Cardiac muscle cell (in vitro differentiated cells and primary cell): ENCODE measurements around the gene RNF14. TPM values are rescaled to one million over a fixed set of nuclear protein-coding genes. Genes with fewer than 3 reads are reported as not detected.

Source experiments
- DNase-seq, 2 donors: peaks; one replicate each; pipeline versions ENCODE4 v3.0.0 to v3.0.0-alpha.2; 2010 to 2017; ENCODE audit warnings: low read depth in 1 of 2, low spot score in 1 of 2
- H3K27ac ChIP-seq: fragments of 200-600 bp; sonication (generic); 2 replicates; pipeline ENCODE4 v1.5.1; 2016
- H3K27me3 ChIP-seq: fragments of 200-600 bp; sonication (generic); 2 replicates; pipeline ENCODE4 v1.6.0; 2016; ENCODE audit warnings: control low read depth
- H3K36me3 ChIP-seq: fragments of 200-600 bp; sonication (generic); 2 replicates; pipeline ENCODE4 v1.5.1; 2016; ENCODE audit warnings: control low read depth
- H3K4me1 ChIP-seq: fragments of 200-600 bp; sonication (generic); 2 replicates; pipeline ENCODE4 v1.8.1; 2017; ENCODE audit warnings: low read depth, mild to moderate bottlenecking, mixed run types
- H3K4me3 ChIP-seq: fragments of 200-600 bp; sonication (generic); 2 replicates; pipeline ENCODE4 v1.5.1; 2016; ENCODE audit warnings: mild to moderate bottlenecking
- H3K9me3 ChIP-seq: fragments of 200-600 bp; sonication (generic); 2 replicates; pipeline ENCODE4 v1.5.1; 2017; ENCODE audit warnings: low read depth, mild to moderate bottlenecking, control low read depth
- polyA plus RNA-seq: library from polyadenylated mRNA; unstranded; fragments of >200 nt; fragmentation: Nextera tagmentation; extraction: Ambion mirVana; gene quantifications from 2 replicates; pipeline ENCODE4 v1.2.1, GENCODE V29; 2016
- total RNA-seq: library from RNA; depleted of rRNA; stranded (reverse); fragments of >200 nt; gene quantifications from 2 replicates; pipeline ENCODE4 v1.2.3, GENCODE V29; 2016
- TF ChIP-seq, protein P1 (sequence below): IDR thresholded peaks from 2 replicates; pipeline ENCODE4 v1.5.1; 2012; ENCODE audit warnings: low read depth, mild to moderate bottlenecking, low read length

Gene RNF14
- total and polyA plus RNA-seq, 2 experiments from 2014 or later, result 35.4 to 69.2 TPM

DNA sequence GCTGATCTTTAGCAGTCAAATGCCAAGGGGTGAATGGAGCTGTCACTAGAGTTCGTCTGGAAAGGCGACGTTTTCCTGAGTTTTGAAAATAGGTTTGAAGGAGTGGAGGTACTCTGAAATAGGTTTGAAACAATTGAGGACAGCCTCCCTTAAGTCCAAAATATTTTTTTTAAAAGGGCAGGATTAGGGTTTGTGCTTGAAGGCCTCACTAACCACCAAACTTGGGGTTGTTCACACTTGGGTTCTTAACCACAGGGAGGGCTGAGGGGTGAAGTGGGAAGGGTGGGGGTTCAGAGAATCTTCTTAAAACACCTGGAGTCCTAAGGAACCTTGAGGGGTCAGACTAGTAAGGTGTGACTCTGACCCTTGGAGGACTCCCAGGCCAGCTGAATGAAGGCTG lies 7.4 kb upstream of the RNF14 start:
- no peak for DNase-seq
- TF ChIP-seq, protein P1, sequence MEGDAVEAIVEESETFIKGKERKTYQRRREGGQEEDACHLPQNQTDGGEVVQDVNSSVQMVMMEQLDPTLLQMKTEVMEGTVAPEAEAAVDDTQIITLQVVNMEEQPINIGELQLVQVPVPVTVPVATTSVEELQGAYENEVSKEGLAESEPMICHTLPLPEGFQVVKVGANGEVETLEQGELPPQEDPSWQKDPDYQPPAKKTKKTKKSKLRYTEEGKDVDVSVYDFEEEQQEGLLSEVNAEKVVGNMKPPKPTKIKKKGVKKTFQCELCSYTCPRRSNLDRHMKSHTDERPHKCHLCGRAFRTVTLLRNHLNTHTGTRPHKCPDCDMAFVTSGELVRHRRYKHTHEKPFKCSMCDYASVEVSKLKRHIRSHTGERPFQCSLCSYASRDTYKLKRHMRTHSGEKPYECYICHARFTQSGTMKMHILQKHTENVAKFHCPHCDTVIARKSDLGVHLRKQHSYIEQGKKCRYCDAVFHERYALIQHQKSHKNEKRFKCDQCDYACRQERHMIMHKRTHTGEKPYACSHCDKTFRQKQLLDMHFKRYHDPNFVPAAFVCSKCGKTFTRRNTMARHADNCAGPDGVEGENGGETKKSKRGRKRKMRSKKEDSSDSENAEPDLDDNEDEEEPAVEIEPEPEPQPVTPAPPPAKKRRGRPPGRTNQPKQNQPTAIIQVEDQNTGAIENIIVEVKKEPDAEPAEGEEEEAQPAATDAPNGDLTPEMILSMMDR, result no peak
- H3K36me3 ChIP-seq, result no peaks in the 10 kb centered on the region
- H3K27me3 ChIP-seq, result no peaks in the 10 kb centered on the region
- H3K9me3 ChIP-seq, result no peaks in the 10 kb centered on the region
- peaks cover 7% of the 10 kb centered on the region for H3K4me1 ChIP-seq
- H3K27ac ChIP-seq, result no peak overlapping the region
- no peak overlapping the region for H3K4me3 ChIP-seq

DNA sequence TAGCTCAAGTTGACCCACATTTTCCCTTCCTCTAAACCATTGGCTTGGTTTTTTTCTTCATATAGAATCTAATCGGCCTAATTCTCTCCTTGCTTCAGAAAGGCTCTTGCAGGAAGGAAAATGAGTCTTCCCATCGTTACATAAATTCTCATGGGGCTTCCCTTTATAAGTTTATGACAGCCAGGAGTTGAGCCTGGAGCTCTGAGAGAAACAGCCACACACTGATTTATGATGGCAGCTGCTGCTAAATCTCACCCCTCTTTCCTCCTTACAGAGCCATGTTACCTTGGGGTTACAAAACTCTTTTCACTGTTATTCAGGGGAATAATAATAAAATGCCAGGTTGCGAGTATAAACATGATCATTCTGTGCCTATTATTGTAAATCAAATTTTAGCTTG lies 5.2 kb upstream of the RNF14 start:
- no peak overlapping the region for H3K27ac ChIP-seq
- H3K4me3 ChIP-seq, result no peak overlapping the region
- H3K36me3 ChIP-seq, result no peaks in the 10 kb centered on the region
- DNase-seq, result no peak
- H3K4me1 ChIP-seq, result peaks cover 7% of the 10 kb centered on the region
- no peaks in the 10 kb centered on the region for H3K9me3 ChIP-seq
- TF ChIP-seq, protein P1, result no peak
- H3K27me3 ChIP-seq, result no peaks in the 10 kb centered on the region

DNA sequence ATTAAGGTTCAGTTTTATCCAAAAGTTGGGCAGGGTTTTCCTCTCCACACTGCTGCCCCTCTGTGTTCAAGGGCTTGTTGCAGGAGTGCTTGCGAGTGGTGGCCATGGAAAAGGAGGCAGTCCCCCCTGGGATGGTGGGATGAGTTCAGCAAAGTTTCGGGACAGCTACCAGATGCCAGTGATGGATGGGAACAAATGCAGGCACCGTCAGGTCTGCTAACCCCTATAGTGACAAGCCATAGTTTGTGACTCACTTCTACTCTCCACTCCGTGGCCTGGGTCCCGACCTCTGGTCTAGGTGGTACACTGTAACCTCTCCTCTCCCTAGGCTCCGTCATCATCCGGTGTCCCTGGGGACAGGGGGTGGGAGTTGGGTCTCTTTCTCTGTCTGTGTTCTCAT lies 3.8 kb upstream of the RNF14 start:
- H3K4me1 ChIP-seq, result peaks cover 10% of the 10 kb centered on the region
- no peak overlapping the region for H3K4me3 ChIP-seq
- H3K27me3 ChIP-seq, result no peaks in the 10 kb centered on the region
- no peak for DNase-seq
- TF ChIP-seq, protein P1, result no peak
- no peaks in the 10 kb centered on the region for H3K36me3 ChIP-seq
- no peaks in the 10 kb centered on the region for H3K9me3 ChIP-seq
- no peak overlapping the region for H3K27ac ChIP-seq

DNA sequence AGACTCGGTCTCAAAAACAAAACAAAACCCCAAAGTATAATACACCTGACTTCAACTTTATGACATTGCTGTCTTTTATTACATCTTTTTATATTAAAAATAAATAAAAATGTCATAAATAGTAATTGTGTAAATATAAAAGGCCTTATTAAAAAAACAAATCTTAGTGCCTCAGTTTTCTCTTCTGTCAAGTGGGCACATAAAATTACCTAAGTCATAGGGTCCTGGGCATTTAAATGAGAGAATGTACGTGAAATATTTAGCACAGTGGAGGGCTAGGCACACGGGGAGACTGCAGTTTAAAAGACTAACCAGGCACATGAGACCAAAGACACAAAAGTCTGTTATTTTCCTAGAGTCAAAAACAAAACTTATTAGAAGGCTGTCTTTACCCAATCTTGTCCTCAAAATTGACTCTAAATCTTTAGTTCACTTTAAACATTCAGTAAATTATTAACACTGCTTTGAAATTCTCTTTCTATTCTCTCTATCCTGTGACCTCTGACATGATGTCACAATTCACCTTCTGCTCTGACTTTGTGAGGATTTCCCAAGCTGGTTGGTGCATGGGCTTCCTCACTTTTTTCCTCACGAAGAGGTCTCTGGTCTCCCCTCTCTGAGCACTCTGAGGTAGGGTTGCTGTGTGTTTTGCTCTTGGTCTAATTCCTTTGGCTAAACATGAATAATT lies 2.5 kb upstream of the RNF14 start:
- no peaks in the 10 kb centered on the region for H3K9me3 ChIP-seq
- DNase-seq, result no peak
- peaks cover 14% of the 10 kb centered on the region for H3K4me1 ChIP-seq
- TF ChIP-seq, protein P1, result no peak
- no peaks in the 10 kb centered on the region for H3K27me3 ChIP-seq
- H3K27ac ChIP-seq, result no peak overlapping the region
- no peak overlapping the region for H3K4me3 ChIP-seq
- H3K36me3 ChIP-seq, result no peaks in the 10 kb centered on the region

DNA sequence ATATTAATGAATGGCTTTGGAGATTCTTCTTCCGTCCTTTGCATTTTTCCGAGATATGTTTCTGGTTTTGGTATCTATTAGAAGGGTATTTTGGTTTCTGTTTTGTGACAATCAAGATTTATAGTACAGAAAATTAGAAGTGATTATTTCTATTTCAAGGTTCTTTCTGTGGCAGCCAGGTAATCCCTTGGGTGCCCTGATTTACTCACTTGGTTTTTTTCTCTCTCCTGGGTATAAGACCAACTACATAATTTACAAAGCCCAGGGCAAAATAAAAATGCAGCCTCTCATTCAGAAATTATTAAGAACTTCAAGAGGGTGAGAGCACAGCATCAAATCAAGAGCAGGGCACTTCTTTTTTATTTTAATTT lies 2.0 kb upstream of the RNF14 start:
- no peaks in the 10 kb centered on the region for H3K27me3 ChIP-seq
- H3K36me3 ChIP-seq, result no peaks in the 10 kb centered on the region
- no peaks in the 10 kb centered on the region for H3K9me3 ChIP-seq
- H3K27ac ChIP-seq, result no peak overlapping the region
- no peak overlapping the region for H3K4me3 ChIP-seq
- TF ChIP-seq, protein P1, result no peak
- no peak for DNase-seq
- H3K4me1 ChIP-seq, result peaks cover 13% of the 10 kb centered on the region
